HG03103 (cell line): ENCODE results near the gene CRADD.
"Not testable (repeated sequence)": the region's sequence is repeated elsewhere in the genome, so short reads cannot be mapped to it uniquely, and the experiment has no call there.

Source experiments
- ATAC-seq: cut with Tn5 transposase; IDR thresholded peaks from one replicate; pipeline ENCODE4 v1.9.1; 2021; ENCODE audit warnings: low read depth; ENCODE audit not compliant: unreplicated experiment

The CRADD gene

GRCh38 chr12:93778766-93779165, 101.6 kb downstream of the CRADD start:
- ATAC-seq = no peak

GRCh38 chr12:93780101-93780641, 103.0 kb downstream of the CRADD start:
- ATAC-seq = no peak

- not testable (repeated sequence) for ATAC-seq
Measured at GRCh38 chr12:93780886-93781285, 103.7 kb downstream of the CRADD start.

- ATAC-seq = not testable (repeated sequence)
Measured at GRCh38 chr12:93781961-93782360, 104.8 kb downstream of the CRADD start.

- no peak for ATAC-seq
Measured at GRCh38 chr12:93782853-93783252, 105.7 kb downstream of the CRADD start.

- ATAC-seq = no peak
Measured at GRCh38 chr12:93783832-93784231, 106.7 kb downstream of the CRADD start.

- ATAC-seq = no peak
Measured at GRCh38 chr12:93784339-93785086, 107.3 kb downstream of the CRADD start.

- no peak for ATAC-seq
Measured at GRCh38 chr12:93785249-93786010, 108.3 kb downstream of the CRADD start.

GRCh38 chr12:93786656-93787397, 109.7 kb downstream of the CRADD start:
- no peak for ATAC-seq

- no peak for ATAC-seq
Measured at GRCh38 chr12:93788853-93789252, 111.7 kb downstream of the CRADD start.

- ATAC-seq = no peak
Measured at GRCh38 chr12:93789767-93790166, 112.6 kb downstream of the CRADD start.

- no peak for ATAC-seq
Measured at GRCh38 chr12:93790472-93791152, 113.4 kb downstream of the CRADD start.

GRCh38 chr12:93793007-93793406, 115.8 kb downstream of the CRADD start:
- ATAC-seq = no peak

- ATAC-seq = no peak
Measured at GRCh38 chr12:93793983-93794382, 116.8 kb downstream of the CRADD start.

GRCh38 chr12:93794738-93795137, 117.6 kb downstream of the CRADD start:
- ATAC-seq = no peak

- no peak for ATAC-seq
Measured at GRCh38 chr12:93795352-93795751, 118.2 kb downstream of the CRADD start.

- ATAC-seq = no peak
Measured at GRCh38 chr12:93796729-93797128, 119.6 kb downstream of the CRADD start.

GRCh38 chr12:93798279-93799151, 121.3 kb downstream of the CRADD start:
- no peak for ATAC-seq

- not testable (repeated sequence) for ATAC-seq
Measured at GRCh38 chr12:93801666-93802065, 124.5 kb downstream of the CRADD start.
